GM18505 (cell line): ENCODE measurements around the gene GABRD.

Experiments used
- ATAC-seq: cut with Tn5 transposase; IDR thresholded peaks from one replicate; pipeline ENCODE4 v1.9.1; 2021; ENCODE audit not compliant: unreplicated experiment
- POLR2A ChIP-seq: IDR thresholded peaks from 4 replicates; pipeline ENCODE4 v1.6.1; 2011; ENCODE audit warnings: borderline replicate concordance; ENCODE audit not compliant: insufficient read depth, insufficient read length; ENCODE audit errors: extremely low read depth

Gene GABRD

DNA sequence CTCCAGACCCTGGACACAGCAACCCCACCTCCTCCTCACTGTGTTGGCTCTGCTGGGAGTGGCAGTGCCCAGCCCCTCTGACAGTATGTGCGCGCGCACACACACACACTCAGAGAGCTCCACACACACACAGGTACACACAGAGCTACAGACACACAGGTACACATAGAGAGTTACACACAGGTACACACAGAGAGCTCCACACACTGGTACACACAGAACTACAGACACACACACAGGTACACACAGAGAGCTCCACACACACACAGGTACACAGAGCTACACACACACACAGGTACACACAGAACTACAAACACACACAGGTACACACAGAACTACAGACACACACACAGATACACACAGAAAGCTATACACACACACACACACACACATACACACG is 24.7 kb downstream of the GABRD start:
- no peak for ATAC-seq
- TF ChIP-seq POLR2A, result no peak

DNA sequence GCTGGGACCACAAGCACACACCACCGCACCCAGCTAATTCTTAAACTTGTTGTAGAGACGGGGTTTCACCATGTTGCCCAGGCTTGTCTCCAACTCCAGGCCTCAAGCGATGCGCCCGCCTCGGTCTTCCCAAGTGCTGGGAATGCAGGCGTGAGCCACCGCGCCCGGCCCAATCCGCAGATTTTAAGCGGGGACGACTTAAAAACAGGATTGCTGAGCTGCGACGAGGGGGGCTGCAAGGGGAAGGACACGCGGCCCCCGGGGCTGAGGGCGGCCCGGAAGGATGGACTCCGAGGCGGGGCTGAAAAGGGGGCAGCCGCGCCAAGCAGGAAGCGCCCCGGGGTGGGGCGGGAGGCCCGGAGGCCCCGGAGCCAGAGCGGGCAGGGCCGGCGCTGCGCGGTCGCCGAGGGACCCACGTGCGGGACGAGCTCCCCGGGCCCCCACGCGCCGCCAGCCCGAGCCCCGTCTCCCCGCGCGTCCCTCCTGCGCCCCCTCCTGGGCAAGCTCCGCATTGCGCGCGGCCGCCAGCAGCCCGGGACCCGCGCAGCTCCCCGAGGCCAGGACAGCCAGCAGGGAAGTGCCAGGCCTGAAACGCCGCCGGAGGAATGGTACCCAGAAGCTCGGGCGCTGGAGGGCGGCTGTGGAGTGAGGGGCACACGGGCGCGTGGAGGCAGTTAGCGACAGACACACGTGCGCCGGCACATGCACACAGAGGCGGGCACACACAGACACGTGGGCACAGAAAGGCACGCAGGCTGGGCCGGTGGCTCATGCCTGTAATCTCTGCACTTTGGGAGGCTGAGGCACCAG is 25.6 kb downstream of the GABRD start:
- ATAC-seq, result no peak
- TF ChIP-seq POLR2A, result no peak

DNA sequence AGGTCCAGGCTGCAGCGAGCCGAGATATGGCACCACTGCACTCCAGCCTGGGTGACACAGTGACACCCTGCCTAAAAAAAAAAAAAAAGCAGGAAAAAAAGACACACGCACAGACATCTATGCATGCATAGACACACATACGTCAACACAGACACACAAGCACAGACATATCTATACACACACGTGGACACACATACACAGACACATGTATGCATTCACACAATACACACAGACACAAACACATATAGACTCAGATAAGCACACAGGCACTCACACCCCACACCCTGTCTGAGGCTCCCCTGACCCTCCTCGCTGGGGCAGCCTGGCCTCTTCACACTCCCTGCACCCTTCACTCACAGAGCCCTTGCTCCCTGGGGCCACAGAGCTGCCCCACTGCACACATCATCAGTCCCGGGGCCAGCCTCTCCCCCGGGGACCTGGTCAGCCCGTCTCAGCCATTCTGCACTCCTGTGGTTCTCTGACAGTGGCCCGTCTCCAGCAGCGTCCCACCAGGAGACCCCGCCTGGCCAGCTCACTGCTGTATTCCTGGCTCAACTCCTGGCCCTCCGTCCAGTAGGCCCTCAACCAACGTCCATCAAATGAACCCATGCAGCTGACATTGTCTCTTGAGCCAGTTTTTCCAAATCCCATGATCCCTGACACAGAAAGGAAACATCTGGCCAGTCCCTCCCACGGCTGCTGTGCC is 26.5 kb downstream of the GABRD start:
- no peak for TF ChIP-seq POLR2A
- ATAC-seq, result no peak

DNA sequence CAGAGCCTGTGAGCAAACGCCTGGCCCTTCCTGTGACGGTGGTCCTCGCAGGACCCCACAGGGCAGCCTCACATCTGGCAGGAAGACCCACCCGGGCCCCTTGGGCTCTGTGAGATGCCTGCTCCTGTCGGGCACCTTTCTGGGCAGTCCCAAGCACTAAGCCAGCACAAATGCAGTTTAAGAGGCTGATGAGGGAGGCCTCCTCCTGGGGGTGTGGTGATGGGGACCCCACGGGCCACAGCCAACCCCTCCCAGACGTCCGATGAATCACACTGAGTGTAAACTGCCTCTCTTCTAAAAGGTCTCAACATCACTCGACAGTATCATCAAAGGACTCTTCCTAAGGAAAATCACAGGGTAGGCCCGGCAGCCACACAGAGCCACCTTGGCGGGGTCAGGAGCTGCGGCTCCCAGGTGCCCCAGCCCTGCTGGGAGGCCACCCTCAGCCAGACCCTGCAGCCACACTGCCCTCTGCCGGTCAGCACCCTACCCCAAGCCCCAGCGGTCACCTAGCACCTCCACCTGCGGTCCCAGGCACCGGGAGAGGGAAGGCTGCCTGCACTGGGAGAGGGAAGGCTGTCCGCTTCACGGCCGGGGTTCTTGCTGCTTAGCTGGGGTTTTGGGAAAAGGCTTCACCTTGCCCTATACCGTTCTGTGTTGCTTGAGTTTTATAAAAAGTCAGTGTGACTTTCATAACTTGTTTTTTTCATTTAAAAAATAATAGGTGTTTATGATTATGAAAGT is 27.2 kb downstream of the GABRD start:
- TF ChIP-seq POLR2A, result no peak
- ATAC-seq, result no peak

DNA sequence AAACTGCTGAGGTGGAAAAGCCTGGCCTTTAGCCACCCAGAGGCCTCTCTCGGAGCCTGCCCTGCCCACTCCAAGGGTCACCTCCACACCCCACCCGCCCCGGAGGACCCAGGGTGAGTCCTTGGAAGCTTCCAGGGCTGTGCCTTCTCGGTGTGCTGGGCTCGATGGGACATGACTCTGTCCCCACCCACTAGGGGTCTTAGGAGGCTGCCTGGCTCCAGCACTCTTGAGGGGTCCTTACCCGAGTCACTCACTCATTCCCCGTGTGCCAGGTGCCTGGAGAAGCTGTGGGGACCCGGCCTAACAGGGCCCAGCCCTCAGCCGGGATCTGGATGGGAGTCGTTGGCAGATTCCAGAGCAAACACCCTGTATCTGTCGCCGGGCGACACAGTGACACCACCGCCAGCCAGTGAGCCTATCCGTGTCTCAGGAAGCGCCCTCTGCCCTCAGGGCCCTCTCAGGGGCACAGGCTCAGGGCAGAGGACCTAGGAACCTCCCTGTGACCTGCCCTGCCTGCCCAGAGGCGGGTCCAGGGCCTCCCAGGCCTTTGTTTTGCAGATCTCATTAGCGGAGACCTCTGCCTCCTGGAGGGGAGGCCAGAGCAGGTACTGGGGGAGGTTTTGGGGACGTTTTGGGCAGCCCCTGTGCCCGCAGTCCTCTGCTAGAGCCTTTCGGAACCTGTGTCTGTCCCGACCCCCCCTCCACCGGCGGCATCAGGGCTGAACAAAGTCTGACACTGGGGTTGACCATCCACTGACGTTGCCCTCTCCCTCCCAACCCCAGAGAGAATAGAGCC is 28.0 kb downstream of the GABRD start:
- TF ChIP-seq POLR2A, result no peak
- no peak for ATAC-seq

DNA sequence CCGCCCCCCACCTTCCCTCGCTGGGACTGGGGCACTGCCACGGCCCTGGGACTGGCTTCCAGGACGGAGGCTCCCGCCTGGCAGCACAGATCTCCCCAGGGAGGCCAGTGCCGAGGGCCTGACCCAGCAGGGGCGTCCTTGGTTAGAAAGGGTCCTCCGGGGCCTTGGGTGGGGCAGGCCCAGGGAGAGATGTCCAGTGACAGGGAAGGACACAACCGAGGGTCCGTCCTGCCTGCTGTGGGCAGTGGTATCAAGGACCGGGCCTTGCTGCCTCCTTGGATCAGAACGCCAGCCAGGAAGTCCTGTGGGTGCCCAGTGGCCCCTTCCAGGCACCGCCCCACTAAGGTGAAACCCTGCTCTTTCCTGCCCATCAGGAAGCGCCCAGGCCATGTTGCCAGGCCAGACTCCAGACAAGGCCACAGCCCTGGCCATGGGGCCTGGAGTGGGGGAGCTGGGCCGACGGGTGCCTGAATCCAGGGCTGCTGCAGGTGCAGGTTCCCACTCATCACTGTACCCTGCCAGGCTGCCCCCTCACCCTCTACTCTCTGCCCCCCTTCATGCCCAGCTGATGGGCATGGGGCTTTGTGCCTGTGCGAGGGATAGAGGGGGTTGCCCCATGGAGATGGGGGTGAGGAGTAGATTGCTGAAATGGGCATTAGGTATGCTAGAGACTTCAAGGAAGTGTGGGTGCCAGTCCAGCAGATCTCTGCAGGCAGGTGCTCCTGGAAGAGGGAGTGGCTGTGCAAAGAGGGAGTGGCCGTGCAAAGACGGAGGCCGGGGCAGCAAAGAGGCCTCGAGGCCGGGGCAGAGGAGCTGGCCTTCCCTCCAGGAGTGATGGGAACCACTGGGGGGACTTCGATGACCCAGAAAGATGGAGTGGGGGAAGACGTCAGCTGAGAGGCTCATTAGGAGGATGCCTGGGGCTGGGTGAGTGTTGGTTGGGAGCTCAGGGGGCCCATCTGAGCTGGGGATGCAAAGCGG is 28.9 kb downstream of the GABRD start:
- ATAC-seq, result no peak
- TF ChIP-seq POLR2A, result no peak

DNA sequence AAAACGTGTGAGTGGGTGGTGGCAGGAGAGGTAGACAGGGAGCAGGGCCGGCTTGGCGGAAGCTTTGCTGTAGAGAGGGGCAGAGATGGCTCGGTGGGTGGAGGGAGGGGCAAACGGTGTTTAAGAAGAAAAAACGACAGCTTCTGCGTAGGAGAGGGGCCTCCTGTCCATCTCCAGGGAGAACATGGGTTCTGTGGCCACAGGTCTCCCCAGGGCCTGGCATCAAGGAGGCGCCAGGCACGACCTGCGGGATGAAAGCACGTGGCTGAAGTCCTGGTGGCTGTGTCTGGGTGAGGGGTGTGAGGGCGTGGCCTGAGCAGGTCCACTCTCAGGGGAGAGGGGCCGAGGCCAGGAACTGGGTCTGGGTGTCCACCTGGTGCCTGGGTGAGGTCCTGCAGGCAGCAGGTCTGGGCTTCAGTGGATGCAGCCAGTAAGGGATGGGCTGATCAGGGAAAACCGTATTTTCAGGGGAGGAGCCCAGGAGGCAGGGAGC is 30.1 kb downstream of the GABRD start:
- no peak for TF ChIP-seq POLR2A
- ATAC-seq, result no peak

DNA sequence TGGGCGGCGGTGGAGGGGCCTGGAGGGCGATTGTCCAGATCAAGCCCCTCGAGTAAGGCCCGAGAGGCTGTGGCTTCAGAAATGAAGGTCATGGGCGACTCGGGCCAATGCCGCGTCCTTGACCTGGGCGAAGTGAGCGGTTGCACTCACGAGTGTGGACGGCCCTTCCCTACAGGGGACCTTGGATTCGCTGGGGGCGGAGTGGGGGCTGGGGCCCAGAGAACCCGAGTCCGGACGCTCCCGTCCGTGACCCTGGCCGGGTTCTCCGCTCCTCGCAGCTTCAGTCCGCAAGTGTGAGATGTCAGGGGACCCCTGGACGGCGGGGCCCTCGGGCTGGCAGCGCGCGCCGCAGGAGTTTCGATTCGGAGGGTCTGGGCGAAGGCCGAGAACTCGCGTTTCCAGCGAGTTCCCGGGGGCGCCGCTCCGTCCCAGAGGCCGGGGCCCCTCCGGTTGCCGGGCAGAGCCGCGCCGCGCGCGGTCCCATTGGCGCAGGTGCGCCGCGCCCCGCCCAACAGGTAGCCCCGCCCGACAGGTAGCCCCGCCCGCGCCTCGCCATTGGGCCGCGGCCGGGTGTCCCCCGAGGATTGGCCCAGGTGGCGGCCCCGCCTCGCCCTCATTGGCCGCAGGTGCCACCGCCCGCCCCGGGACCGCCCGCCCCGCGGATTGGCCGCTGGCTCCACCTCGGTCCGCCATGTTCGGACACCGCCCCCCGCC is 30.7 kb downstream of the GABRD start, which contains the start of gene PRKCZ:
PRKCZ (plus strand) TSS at position 694 of the 714 bp plus-strand sequence. CDS start 220 bp downstream, outside the sequence.
- ATAC-seq, result peak; percentile 56
- TF ChIP-seq POLR2A, result no peak

DNA sequence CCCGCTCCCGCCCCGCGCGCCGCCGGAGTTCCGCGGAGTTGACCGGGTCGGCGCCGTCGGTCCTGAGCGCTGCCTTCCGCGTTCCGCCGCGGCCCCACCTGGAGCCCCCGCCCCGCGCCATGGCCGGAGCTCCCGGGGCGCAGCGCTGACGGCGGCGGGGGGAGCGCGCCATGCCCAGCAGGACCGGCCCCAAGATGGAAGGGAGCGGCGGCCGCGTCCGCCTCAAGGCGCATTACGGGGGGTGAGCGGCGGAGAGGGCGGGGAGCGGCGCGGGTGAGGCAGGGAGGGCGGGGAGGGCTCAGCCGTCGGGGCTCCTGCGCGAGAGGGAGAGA is 31.3 kb downstream of the GABRD start:
- TF ChIP-seq POLR2A, result no peak
- ATAC-seq, result no peak

DNA sequence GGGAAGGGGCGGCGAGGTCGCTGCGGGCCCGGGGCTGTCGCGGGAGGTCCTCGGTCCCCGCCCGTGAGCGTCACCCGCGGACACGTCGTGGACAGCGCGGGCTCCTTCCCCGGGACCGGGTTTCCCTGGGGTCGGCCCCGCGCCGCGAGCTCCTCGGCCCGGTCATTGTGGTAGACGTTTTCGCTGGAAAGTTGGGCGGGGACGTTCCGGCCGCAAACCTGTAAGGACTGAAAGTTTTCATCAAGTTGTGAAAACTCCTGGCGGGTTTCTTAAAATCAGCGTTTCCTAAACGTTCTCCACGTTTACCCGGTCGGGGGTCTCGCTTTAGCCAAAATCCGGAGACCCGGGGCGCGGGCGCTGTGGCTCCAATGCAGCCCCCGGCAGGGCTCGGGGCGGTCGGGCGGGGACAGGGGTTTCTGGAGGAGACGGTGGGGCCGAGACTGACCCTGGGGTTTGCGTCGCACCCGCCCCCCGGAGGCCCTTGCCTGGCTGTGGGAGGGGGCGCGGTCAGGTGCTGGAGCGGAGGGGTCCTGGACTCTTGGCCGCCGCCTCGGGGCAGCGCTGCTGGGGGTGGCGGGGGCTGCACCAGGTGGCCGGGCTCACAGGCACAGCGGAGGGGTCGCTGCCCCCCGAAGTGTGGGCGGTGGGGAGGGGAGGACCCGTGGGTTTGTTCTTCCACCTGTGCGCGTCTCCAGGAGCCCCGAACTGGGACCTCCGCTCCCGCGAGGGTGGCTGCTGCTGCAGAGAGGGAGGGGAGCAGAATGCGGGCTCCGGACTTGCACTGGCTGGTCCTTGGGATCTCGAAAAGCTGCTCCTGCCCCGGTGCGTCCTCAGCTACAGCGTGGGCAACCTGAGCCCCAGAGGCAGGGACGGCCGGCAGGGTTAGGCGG is 31.9 kb downstream of the GABRD start:
- no peak for TF ChIP-seq POLR2A

More for the DNA sequence above, 31.9 kb downstream of the GABRD start:
- ATAC-seq, result no peak
